GM21786 (cell line): ENCODE measurements around the gene ZSCAN16.
"Not testable (repeated sequence)": the region's sequence is repeated elsewhere in the genome, so short reads cannot be mapped to it uniquely, and the experiment has no call there.

Source experiments
- ATAC-seq: cut with Tn5 transposase; IDR thresholded peaks from one replicate; pipeline ENCODE4 v1.9.1; 2021; ENCODE audit not compliant: unreplicated experiment

The ZSCAN16 gene

DNA sequence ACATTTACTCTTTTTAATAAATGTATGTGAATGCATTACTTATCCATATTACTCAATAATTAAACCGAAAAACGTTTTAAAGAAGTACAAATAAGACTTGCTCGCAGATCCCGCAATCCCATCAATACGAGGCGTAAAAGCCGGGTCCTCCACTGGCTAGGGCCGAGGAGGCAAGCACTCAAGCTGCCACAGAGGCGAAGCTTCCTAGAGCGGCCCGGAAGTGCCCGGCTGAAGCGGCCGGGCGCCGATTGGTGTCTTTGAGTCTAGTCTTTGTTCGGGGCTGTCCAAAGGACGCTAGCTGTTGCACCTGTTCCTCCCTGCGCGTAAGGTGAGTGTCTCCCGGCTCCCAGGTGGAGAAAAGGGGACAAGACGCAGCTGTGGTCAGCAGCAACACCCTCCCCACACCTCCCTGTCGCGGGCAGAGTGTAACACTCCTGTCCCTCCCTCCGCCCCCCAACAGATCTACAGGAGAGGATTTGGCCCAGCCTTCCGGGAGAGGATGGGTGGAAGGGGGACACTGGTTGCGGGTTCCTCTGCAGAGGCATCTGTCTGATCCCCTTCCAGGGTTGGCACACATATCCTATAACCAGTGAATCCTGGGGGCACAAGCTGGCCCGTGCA lies at the start of gene ZSCAN16:
Gene ZSCAN16, plus strand, starts transcription at position 260 of the 621 bp plus-strand sequence. CDS start 835 bp downstream, outside the sequence.
- peak; percentile 95 for ATAC-seq

DNA sequence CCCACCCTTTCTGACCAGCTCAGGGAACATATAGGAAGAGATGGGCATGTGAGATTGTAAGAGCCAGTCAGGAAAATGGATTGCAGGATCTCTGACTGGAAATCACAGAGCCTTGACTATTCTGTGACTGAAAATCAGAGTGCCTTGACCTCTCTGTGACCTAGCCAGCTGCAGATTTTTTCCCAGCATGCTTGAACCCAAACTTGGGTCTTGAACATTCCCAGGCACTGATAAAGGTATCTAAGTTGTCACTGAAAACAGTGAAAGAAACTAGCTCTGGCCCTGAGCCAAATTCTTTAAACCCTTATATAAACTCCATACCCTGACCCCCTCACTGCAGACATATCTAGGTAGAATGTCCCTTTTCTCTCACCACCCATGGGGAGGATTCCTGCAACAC lies 46.4 kb upstream of the ZSCAN16 start:
- ATAC-seq = no peak

DNA sequence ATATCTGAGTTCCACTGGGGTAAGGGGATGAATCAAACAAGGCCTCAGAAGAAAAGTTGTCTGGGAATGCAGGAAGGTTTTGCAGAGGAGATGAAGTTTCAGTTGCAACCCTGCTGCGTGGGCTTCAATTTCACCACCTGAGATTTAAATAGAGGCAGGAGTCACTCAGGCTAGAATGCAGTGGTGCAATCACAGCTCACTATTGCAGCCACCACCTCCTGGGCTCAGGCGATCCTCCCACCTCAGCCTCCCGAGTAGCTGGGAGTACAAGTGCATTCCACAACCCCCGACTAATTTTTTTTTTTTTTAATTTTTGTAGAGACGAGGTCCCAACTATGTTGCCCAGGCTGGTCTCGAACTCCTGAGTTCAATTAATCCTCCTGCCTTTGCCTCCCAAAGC lies 45.6 kb upstream of the ZSCAN16 start:
- no peak for ATAC-seq

DNA sequence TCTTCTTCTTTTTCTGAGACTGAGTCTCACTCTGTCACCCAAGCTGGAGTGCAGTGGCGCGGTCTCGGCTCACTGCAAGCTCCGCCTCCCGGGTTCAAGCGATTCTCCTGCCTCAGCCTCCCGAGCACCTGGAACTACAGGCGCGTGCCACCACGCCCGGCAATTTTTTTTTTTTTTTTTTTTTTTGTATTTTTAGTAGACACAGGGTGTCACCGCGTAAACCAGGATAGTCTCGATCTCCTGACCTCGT lies 44.1 kb upstream of the ZSCAN16 start, which contains the start of gene ZNF165:
Gene ZNF165, plus strand, starts transcription at position 188 of the 250 bp plus-strand sequence. CDS start 4,913 bp downstream, outside the sequence.
- ATAC-seq = not testable (repeated sequence)

DNA sequence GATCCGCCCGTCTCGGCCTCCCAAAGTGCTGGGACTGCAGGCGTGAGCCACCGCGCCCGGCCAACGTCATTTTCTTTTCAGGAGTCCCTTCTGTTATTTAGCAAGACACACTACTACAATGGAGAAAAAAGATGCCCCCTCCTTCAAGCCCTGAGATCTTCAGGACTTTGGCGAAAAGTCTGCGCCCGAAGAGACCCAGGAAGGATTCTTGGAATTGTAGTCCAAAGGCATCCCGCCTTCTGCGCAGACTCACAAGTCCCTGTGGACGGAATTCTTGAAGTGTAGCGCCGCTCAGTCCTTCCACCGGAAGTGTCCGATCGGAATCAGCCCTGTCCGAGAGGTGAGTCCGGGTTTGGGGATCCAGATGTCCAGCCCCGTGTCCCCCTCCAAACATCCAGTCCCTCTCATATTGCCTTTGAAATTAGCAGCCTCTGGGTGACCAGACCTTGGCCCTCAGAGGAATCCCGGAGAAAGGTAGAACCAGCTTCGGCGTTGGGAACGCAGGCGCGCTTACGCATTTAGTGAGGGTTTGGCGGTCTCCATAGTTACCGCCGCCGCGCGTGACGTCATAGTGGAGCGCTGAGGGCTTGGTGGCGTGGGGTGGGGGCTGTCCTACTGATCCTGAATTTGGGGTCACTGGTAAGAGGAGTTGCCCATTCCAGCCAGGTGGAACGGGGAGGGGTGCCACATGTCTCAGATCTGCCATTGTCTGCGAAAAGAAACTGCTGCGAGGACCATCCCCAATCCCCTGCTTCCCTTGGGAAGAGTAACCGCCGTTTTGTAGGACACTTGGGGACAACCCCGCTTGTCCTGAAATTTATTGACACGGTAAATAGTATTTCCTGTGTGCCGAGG lies 43.6 kb upstream of the ZSCAN16 start:
- peak; percentile 58 for ATAC-seq

DNA sequence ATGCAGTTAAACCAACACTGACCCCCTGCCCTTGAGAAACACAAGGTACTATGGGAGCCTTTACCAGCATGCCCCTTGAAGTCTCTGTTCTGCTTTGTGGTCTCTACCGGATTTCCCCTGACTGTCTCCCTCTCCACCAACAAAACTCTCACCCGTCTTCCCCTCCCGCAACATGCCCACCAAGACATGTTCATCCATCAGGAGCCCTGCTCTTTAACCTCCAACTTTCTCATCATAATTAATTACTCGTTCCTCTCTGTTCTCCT lies 43.0 kb upstream of the ZSCAN16 start:
- peak; percentile 62 for ATAC-seq

DNA sequence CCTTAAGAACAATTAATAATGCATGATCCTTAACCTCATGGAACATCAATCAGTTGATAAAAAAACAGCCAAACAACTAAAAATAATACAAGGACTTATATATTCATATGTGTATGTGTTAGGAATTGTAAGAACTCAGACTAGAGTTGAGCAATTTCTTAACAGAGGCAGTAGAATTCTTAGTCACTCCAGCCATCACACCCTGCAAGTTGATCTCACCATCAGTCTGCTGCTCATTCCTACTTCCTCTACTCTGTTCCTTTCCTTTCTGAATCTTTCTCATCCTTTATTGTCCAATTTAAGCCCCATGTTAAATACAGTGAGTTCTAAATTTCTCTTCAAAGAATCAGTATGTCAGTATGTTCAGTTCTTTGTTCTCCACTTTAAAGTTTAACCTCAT lies 41.5 kb upstream of the ZSCAN16 start:
- no peak for ATAC-seq

DNA sequence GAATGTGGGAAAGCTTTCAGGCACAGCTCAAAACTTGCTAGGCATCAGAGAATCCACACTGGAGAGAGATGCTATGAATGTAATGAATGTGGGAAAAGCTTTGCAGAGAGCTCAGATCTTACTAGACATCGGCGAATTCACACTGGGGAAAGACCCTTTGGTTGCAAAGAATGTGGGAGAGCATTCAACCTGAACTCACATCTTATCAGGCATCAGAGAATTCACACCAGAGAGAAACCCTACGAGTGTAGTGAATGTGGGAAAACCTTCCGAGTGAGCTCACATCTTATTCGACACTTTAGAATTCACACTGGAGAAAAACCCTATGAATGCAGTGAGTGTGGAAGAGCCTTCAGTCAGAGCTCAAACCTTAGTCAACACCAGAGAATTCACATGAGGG lies 35.4 kb upstream of the ZSCAN16 start:
- ATAC-seq = no peak

DNA sequence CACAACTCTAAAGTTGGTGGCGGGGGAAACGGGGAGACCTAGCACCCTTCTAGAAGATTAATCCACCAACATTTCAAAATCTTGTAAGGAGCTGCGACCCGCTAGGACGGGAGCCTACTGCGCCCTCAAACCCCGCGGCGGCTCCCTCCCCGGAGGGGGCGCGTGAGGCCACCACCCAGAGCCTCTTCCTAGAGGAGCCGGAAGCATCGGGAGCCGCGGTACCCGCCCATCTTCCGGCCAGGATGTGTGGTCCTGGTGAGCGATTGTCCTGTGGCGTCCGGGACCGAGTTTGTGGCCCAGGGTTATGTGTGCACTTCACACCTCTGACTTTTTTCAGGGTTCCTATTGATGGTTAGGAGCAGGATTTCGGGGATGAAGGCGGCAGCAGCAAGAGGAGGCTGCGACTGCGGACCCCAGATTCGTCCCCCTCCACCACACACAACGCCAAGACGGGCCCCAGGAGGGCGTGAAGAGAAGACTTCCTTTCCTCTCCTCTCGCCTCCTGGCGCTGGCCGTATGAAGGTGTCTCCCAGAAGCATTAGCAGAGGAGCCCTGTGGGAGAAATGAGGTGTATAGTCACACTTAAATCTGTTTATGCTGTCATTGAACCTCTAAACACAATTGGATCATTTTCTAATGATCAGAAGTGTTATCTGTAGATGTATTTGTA lies 33.4 kb upstream of the ZSCAN16 start:
- no peak for ATAC-seq

DNA sequence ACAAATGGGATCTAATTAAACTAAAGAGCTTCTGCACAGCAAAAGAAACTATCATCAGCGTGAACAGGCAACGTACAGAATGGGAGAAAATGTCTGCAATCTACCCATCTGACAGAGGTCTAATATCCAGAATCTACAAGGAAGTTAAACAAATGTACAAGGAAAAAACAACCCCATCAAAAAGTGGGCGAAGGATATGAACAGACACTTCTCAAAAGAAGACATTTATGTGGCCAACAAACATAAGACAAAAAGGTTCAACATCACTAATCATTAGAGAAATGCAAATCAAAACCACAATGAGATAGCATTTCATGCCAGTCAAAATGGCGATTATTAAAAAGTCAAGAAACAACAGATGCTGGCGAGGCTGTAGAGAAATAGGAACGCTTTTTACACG lies 22.2 kb upstream of the ZSCAN16 start:
- not testable (repeated sequence) for ATAC-seq

DNA sequence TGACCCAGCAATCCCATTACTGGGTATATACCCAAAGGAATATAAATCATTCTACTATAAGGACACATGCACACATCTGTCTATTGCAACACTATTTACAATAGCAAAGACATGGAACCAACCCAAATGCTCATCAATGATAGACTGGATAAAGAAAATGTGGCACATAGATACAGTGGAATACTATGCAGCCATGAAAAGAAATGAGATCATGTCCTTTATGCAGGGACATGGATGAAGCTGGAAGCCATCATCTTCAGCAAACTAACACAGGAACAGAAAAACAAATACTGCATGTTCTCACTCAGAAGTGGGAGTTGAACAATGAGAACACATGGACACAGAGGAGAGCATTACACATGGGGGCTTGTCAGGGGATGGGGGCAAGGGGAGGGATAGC lies 21.7 kb upstream of the ZSCAN16 start:
- ATAC-seq = not testable (repeated sequence)

DNA sequence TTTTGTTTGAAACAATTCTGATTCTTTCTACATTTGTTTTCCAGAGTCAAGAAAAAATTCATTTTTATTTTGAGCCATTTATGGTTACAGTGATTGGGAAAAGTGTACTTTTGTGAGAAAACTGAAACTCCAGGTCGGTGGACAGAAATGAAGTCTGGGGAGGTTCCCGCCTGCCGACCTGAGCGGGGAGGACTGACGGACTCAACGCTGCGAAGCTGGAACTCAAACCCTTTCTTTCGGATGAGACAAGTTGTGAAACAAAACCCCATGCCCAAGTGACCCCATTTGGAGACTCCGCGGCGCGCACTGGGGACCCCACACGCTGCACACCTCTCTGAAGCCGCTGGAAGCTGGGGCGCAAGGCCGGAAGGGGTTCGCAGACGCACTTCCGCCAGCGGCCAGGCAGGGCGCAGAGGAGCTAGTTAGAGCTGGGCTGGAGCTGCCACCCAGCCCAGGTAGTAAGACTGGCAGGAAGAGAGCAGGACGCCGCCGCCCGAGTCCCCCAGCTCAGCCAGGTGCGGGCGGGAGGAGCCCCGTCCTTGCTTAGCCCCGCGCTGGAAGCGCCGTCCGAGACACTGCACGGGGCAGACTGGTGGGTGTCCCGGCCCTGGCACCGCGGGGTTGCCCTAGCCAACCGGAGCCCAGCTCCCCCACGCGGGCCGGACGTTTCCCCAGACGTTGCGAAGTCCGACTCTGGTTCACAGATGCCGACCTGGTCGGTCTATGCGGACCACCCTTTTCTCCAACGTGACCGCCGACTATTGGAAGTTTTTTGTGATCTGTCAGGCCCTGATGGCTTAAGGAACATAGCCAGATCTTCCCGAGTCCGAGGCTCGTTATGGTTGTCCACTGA lies 19.8 kb upstream of the ZSCAN16 start:
- peak; percentile 99 for ATAC-seq

DNA sequence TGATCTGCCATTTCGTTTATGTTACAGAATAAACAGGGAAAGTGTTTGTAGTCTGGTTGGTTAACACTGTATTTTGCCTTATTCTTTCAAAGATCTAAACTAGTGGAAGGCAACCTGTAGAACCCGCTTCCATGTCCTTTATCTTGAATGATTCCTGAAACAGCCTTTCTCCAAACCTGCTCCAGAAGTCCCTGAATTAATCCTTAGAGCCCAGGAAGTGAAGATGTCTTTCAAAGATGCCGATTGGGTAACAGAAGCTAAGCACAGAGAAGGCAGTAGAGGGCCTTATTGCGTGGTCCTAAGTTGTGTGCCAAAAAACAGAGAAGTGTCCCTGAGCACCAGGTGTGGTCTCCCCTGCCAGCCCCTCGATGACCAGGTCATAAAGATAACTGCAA lies 19.2 kb upstream of the ZSCAN16 start:
- peak; percentile 20 for ATAC-seq

DNA sequence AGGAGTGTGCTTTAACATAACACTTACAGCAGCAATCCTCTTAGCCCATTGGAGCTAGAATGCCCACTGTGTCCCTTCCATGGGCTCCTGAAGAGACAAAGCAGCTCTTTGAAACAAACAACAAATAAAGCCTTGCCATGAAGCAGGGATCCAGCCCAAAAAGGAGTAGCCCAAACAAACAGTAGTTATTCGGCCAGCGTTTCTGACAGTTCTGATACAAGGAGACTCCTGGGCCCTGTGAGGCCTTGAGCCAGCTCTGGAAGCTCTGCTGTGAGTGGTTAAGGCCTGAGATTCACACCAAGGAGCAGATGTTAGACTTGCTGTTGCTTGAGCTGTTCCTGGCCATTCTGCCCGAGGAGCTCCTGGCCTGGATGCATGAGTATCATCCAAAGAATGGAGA lies 16.9 kb upstream of the ZSCAN16 start:
- ATAC-seq = no peak

DNA sequence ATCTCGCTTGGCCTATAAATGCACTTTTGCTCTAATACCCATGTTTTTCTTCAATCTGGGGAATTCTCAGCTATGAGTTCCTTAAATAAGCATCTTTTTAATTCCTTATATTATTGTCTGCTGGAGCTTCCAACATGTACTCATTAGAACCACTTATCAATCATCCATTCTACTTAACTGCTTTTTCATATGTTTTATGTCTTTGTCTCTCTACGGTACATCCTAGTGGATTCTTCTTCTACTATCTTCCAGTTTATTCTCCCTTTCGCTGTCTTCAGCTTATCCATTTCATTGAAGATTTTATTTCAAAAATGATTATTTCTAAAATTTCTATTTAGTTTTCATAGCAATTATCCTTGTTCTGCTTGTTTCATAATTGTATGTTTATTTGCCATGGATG lies 12.4 kb upstream of the ZSCAN16 start:
- no peak for ATAC-seq

DNA sequence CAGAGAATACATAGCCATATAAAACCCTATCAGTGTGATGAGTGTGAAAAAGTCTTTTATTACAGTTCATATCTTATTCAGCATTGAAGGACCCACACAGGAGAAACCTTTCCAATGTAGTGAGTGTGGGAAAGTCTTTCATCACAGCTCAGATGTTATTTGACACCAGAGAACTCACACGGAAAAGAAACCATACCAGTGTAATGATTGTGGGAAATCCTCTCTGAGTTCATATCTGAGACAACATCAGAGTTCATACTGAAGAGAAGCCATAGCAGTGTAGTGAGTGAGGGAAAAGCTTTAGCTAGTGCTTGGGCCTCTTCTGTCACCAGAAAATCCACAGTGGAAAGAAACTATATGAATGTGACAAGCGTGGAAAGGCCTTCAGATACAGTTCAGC lies 8.6 kb upstream of the ZSCAN16 start:
- no peak for ATAC-seq

DNA sequence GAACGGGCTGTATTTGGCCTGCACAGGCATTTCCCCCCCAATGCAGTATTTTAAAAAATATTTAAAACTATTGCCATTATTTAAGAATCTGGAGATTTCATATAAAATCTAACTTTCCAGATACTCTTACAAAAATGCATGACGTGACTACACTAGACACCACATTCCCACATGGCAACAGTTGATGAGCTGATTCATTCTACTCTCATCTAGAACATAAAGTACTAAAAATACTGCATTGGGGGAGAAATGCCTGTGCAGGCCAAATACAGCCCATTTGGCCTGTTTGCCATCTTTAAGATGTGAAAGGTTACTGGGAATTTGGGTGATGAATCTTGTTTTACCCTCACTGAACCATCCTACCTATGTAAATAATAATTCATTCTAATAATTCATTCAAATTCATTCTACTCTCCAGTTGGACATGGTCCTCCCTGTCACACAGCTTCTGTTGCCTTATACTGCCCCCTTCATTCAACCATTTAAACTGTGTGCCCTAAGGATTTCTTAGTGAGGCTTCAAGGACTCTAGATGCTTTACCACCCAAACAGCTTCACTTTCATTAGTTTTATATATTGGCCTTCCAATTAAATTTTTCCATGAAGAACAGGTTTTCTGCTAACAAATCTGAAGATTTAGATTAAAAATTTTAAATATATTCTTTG lies 6.9 kb upstream of the ZSCAN16 start:
- no peak for ATAC-seq

DNA sequence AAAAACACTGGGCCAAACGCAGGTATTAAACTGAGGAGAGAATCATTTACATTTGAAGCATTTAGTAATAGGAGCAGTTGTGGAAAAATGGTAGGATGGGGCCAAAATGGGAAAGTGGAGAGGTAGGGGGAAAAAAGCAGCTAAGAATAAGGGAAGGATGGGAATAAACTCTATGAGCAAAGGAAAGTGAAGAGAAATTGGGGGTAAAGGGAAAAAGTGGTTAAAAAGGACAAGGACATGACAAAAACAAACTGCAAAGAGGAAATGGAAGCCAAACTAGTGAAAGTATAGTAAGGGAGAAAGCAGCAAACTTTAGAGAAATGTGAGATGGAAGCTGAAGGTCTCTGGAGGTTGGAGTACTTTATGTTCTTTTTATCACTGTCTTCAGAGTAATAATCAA lies 6.2 kb upstream of the ZSCAN16 start:
- no peak for ATAC-seq

DNA sequence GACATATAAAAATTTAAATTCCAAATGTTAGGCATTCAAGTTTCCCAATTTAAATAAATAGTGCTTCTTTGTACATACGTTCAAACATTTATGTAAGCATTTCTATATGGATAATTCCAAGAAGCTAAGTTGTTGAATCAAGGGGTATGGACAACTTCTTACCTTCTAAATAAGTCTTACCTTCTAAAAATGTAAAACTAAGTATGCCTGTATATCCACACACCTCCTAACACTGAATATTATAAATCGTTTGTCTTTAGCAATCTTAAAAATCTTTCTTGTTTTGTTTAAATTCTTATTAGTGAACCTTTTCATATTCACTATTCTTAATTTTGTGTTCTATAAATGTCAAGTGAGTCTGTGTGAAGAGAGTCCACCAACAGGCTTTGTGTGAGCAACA lies 2.5 kb upstream of the ZSCAN16 start:
- no peak for ATAC-seq

DNA sequence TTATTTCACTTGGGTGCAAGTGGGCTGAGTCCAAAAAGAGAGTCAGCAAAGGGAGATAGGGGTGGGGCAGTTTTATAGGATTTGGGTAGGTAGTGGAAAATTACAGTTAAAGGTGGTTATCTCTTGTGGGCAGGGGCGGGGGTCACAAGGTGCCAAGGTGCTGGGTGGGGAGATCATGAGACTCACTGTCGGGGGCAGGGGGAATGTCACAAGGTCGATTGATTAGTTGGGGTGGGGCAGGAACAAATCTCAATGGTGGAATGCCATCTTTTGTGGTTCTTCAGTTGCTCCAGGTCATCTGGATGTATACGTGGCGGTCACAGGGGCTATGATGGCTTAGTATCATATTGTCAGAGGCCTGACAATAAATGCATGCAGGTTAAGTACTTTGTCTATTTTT lies 2.1 kb upstream of the ZSCAN16 start:
- ATAC-seq = not testable (repeated sequence)

DNA sequence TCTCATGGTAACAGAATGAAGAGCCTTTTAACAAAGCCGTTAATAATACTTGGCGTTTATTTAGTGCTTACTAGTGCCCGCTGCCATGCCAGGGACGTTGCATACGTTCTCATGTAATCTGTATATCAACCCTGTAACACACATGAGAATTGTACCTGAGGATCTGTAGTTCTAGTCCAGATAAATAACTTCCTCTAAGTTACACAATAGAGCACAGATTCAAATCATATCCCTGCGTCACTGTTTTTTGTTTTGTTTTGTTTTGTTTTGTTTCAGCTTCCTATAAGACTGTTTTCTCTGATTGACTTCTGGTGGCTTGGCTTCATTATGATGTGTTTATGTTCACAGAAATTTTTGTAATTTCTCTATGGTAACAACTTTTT lies 553 bp downstream of the ZSCAN16 start:
- peak; percentile 7 for ATAC-seq
